ENCODE results near the gene N4BP2L1. TPM values are rescaled to one million over a fixed set of nuclear protein-coding genes. Genes with fewer than 3 reads are reported as not detected.

N4BP2L1 gene
- total and polyA plus RNA-seq, 12 donors: 6.7 to 23.5 (median 10.6) TPM

GRCh38 chr13:32391101-32391619 lies 36.8 kb downstream of the N4BP2L1 start:
- no peak for DNase-seq
- H3K27me3 ChIP-seq: no peaks in the 10 kb centered on the region
- H3K4me3 ChIP-seq: no peak overlapping the region
- no peak overlapping the region for H3K27ac ChIP-seq
- no peaks in the 10 kb centered on the region for H3K36me3 ChIP-seq (replicated peaks in 1 of 2)
- WGBS, 4 donors: 67 to 80% (median 78%) methylated on average over 3 to 4 of the region's 4 CpGs
- intact Hi-C loops (cut with DNase I): no loop called here
- no peaks in the 10 kb centered on the region for H3K9me3 ChIP-seq (replicated peaks in 1 of 3)
- no peaks in the 10 kb centered on the region for H3K4me1 ChIP-seq (replicated peaks in 1 of 2)
- TF ChIP-seq CTCF (IDR thresholded peaks at IDR 0.05): no peak
- no peak for TF ChIP-seq POLR2A (IDR thresholded peaks at IDR 0.05)

- Histone ChIP-seq H3K4me1 (replicated peaks in 1 of 2) (no peaks in the 10 kb centered on the region), H3K36me3 (replicated peaks in 1 of 2) (no peaks in the 10 kb centered on the region), H3K9me3 (replicated peaks in 1 of 3) (no peaks in the 10 kb centered on the region), H3K27ac (no peak overlapping the region), H3K27me3 (no peaks in the 10 kb centered on the region), H3K4me3 (no peak overlapping the region)
- TF ChIP-seq POLR2A (IDR thresholded peaks at IDR 0.05) (no peak), CTCF (IDR thresholded peaks at IDR 0.05) (no peak)
- intact Hi-C loops (cut with DNase I): no loop called here
- WGBS, 4 donors: 68 to 91% (median 76%) methylated on average over 1 of the region's 1 CpG
- DNase-seq: no peak
Measured at GRCh38 chr13:32390484-32390883, 37.4 kb downstream of the N4BP2L1 start.

GRCh38 chr13:32390048-32390447 lies 37.9 kb downstream of the N4BP2L1 start:
- Histone ChIP-seq H3K9me3 (replicated peaks in 1 of 3) (no peaks in the 10 kb centered on the region), H3K4me3 (no peak overlapping the region), H3K4me1 (replicated peaks in 1 of 2) (no peaks in the 10 kb centered on the region), H3K36me3 (replicated peaks in 1 of 2) (no peaks in the 10 kb centered on the region), H3K27ac (no peak overlapping the region), H3K27me3 (no peaks in the 10 kb centered on the region)
- WGBS, 4 donors: 73 to 80% (median 76%) methylated on average over 4 of the region's 4 CpGs
- no peak for DNase-seq
- intact Hi-C loops (cut with DNase I): no loop called here
- TF ChIP-seq CTCF (IDR thresholded peaks at IDR 0.05): no peak
- no peak for TF ChIP-seq POLR2A (IDR thresholded peaks at IDR 0.05)

- H3K27me3 ChIP-seq: no peaks in the 10 kb centered on the region
- H3K4me1 ChIP-seq (replicated peaks in 1 of 2): no peaks in the 10 kb centered on the region
- intact Hi-C loops (cut with DNase I): no loop called here
- no peak for TF ChIP-seq CTCF (IDR thresholded peaks at IDR 0.05)
- TF ChIP-seq POLR2A (IDR thresholded peaks at IDR 0.05): no peak
- no peaks in the 10 kb centered on the region for H3K9me3 ChIP-seq (replicated peaks in 1 of 3)
- no peak for DNase-seq
- no peaks in the 10 kb centered on the region for H3K36me3 ChIP-seq (replicated peaks in 1 of 2)
- H3K27ac ChIP-seq: no peak overlapping the region
- H3K4me3 ChIP-seq: no peak overlapping the region
Measured at GRCh38 chr13:32385410-32385809, 42.5 kb downstream of the N4BP2L1 start.

Data from adrenal gland (tissue), 12 donors.